GM10847 (cell line): ENCODE results near the gene MAG.

Source experiments
- POLR2A ChIP-seq: IDR thresholded peaks from 2 replicates; pipeline ENCODE4 v1.6.1; 2011; ENCODE audit not compliant: insufficient read length; ENCODE audit errors: extremely low read depth

The MAG gene

DNA sequence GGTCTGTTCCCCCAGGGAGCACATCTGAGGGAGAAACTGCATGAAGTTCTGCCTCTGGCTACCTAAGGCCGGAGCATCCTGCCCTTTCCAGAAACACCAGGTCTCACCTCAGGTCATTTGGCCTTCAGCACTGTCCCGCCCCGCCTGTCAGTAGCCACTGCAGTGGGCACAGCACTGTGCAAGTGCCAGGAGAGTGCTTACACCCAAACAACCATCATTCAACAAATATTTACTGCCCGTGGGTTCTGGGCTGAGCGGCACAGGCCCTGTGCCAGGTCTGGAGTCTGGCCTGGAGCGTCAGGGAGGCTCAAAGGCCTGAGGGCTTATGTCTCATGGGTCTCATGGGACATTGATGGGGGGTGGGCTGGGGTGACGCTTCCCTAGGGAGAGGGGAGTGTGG, 20.4 kb upstream of the MAG start:
- no peak for TF ChIP-seq POLR2A

DNA sequence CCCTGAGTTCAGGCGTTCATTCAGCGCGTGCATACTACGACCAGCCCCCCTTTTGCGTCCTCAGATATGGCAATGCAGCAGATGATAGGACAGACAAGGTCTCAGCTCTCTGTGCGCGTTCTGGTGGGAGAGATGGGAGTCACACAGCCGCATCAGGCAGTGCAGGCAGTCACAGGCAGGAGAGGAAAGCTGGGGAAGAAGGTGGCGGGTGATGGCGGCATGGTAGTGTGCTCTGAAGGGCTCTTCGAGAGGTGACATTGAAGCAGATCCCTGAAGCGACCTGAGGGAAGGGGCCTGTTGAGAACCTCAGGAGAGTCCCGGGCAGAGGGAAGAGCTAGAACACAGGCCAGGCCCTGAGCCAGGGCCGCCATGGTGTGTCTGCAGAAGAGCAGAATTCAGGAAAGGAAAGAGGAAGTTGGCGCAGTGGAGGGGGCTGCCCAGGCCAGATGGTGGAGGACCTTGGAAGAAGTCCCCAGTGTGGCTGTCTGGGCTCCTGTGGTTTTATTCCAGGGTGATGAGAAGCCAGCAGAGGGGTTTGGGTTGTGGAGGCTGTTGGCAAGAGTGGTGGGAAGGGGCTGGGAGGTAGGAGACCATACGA, 19.7 kb upstream of the MAG start:
- TF ChIP-seq POLR2A, result no peak

GRCh38 chr19:35272954-35273649, 18.9 kb upstream of the MAG start:
- TF ChIP-seq POLR2A, result no peak

- TF ChIP-seq POLR2A, result no peak
Observed at GRCh38 chr19:35273686-35274259, 18.2 kb upstream of the MAG start.

- no peak for TF ChIP-seq POLR2A
Observed at GRCh38 chr19:35274323-35274722, 17.6 kb upstream of the MAG start.

GRCh38 chr19:35276706-35277281, 15.2 kb upstream of the MAG start:
- TF ChIP-seq POLR2A, result no peak

- TF ChIP-seq POLR2A, result no peak
Observed at GRCh38 chr19:35278578-35279284, 13.2 kb upstream of the MAG start.

DNA sequence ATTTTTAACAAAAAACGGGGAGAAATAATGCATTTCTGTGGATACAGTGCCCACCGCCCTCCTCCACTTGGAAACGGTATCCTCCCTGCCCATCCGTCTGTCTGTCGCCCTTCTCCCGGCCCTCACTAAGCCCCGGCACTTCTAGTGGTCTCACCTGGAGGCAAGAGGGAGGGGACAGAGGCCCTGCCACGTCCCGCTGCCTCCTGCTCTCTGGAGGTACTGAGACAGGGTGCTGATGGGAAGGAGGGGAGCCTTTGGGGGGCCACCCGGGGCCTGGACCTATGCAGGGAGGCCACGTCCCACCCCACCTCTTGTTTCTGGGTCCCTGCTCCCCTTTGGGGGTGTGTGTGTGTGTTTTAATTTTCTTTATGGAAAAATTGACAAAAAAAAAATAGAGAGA, 12.6 kb upstream of the MAG start:
- TF ChIP-seq POLR2A, result no peak

DNA sequence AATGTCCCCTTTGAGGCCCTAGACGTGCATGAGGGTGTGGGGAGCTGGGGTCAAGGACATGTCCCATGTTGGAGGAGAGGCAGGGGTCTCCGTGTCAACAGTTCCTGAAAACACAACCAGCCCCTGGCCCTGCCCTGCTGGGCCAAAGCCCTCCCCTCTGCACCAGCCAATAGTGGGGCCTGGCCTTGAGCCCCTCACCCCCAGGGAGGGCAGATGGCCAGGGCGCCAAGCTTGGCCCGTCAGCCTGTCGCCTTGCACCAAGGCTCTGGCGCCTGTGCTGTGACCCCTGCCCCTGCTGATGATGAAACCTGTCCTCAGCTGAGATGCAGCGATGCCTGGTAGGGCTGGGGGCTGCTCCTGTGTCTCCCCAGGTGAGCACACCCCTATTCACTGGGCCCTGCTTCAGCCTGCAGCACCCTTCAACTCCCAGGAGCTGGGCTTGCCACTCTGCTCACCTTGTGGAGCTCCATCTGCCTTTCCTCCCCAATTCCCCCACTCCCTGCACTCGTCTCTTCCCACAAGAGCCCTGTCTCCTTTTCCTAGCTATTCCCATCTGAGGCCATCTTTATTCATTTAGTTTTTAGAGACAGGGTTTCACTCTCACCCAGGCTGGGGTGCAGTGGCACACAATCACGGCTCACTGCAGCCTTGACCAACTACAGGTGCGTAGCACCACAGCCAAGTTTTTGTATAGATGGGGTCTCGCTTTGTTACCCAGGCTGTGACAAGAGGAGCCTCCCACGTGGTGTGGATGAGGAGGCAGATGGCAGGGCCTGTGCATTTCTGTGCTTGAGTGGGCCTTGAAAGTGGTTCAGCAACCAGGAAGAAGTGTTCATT, 11.8 kb upstream of the MAG start:
- no peak for TF ChIP-seq POLR2A

DNA sequence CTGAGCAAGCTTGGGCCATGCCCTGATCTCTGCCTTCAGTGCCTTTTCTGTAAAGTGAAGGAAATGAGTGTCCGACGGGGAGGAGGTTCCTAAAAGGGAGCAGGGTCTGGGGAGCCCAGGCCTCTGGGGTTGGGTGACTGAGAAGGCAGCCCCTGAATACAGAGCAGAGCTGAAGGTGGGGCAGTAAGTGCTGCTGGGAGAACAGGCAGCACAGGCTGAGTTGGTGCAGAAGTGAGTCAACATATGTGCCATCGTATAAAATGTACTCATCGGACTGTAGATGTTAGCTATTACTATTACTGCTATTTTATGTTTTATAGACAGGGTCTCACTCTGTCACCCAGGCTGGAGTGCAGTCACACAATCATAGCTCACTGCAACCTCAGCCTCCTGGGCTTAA, 10.7 kb upstream of the MAG start:
- no peak for TF ChIP-seq POLR2A

- no peak for TF ChIP-seq POLR2A
Observed at GRCh38 chr19:35284153-35285094, 7.5 kb upstream of the MAG start.

- no peak for TF ChIP-seq POLR2A
Observed at GRCh38 chr19:35285095-35285449, 6.9 kb upstream of the MAG start.

- TF ChIP-seq POLR2A, result no peak
Observed at GRCh38 chr19:35287713-35288112, 4.2 kb upstream of the MAG start.

DNA sequence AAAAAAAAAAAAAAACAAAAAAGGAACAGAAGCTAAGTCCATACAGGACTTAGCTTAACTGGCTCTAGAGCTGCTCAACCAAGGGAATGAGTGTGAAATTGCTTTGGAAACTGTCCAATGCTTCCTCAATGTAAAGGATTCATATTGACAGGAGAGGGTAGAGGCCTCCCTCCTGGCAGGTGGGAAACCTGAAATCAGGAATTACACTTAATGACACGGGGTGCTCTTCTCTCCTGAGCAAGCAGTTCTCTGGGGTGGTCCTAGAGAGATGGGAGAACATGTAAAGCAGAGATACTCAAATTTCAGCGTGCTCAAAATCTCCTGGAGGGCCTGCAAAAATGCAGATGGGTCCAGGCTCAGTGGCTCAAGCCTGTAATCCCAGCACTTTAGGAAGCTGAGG, 3.6 kb upstream of the MAG start:
- no peak for TF ChIP-seq POLR2A

- TF ChIP-seq POLR2A, result no peak
Observed at GRCh38 chr19:35288906-35289305, 3.1 kb upstream of the MAG start.
